Mucosa of stomach (tissue), 1 donor: ENCODE data around the gene BAZ2B.
"Not testable (repeated sequence)": the region's sequence is repeated elsewhere in the genome, so short reads cannot be mapped to it uniquely, and the experiment has no call there.

Experiments
- H3K27me3 ChIP-seq: one replicate; pipeline ENCODE4 v1.7.0; 2013; ENCODE audit warnings: mild to moderate bottlenecking, low read length; ENCODE audit not compliant: control insufficient read depth, insufficient read depth
- H3K36me3 ChIP-seq: one replicate; pipeline ENCODE4 v1.7.0; 2013; ENCODE audit warnings: low read length; ENCODE audit not compliant: control insufficient read depth, insufficient read depth
- H3K4me1 ChIP-seq: one replicate; pipeline ENCODE4 v1.7.0; 2013; ENCODE audit warnings: mild to moderate bottlenecking, low read length; ENCODE audit not compliant: control insufficient read depth, insufficient read depth
- H3K4me3 ChIP-seq: one replicate; pipeline ENCODE4 v1.7.0; 2013; ENCODE audit warnings: low read length
- H3K9ac ChIP-seq: one replicate; pipeline ENCODE4 v1.7.0; 2013; ENCODE audit warnings: mild to moderate bottlenecking, low read length, moderate library complexity
- H3K9me3 ChIP-seq: one replicate; pipeline ENCODE4 v1.7.0; 2013; ENCODE audit warnings: mild to moderate bottlenecking, low read length, moderate library complexity; ENCODE audit not compliant: control insufficient read depth
- donor health status: Pancreatic carcinoma.

BAZ2B gene

GRCh38 chr2:159637988-159638501 lies 21.7 kb upstream of the BAZ2B start:
- no peaks in the 10 kb centered on the region for H3K9me3 ChIP-seq
- H3K4me1 ChIP-seq: no peaks in the 10 kb centered on the region
- H3K27me3 ChIP-seq: no peaks in the 10 kb centered on the region
- no peak overlapping the region for H3K4me3 ChIP-seq
- H3K9ac ChIP-seq: no peak overlapping the region
- H3K36me3 ChIP-seq: no peaks in the 10 kb centered on the region

- H3K4me1 ChIP-seq: no peaks in the 10 kb centered on the region
- no peaks in the 10 kb centered on the region for H3K36me3 ChIP-seq
- no peaks in the 10 kb centered on the region for H3K9me3 ChIP-seq
- no peaks in the 10 kb centered on the region for H3K27me3 ChIP-seq
- H3K4me3 ChIP-seq: no peak overlapping the region
- no peak overlapping the region for H3K9ac ChIP-seq
Observed at GRCh38 chr2:159637240-159637639, 20.9 kb upstream of the BAZ2B start.

- Histone ChIP-seq H3K4me1 (no peaks in the 10 kb centered on the region), H3K4me3 (no peak overlapping the region), H3K9ac (no peak overlapping the region), H3K9me3 (no peaks in the 10 kb centered on the region), H3K27me3 (no peaks in the 10 kb centered on the region), H3K36me3 (no peaks in the 10 kb centered on the region)
Observed at GRCh38 chr2:159635006-159635789, 18.9 kb upstream of the BAZ2B start.

GRCh38 chr2:159633219-159633618 lies 16.9 kb upstream of the BAZ2B start:
- no peaks in the 10 kb centered on the region for H3K9me3 ChIP-seq
- H3K36me3 ChIP-seq: no peaks in the 10 kb centered on the region
- H3K9ac ChIP-seq: no peak overlapping the region
- no peaks in the 10 kb centered on the region for H3K27me3 ChIP-seq
- H3K4me1 ChIP-seq: no peaks in the 10 kb centered on the region
- no peak overlapping the region for H3K4me3 ChIP-seq

GRCh38 chr2:159625628-159626027 lies 9.3 kb upstream of the BAZ2B start:
- H3K27me3 ChIP-seq, H3K9ac ChIP-seq, H3K4me1 ChIP-seq, H3K4me3 ChIP-seq, H3K36me3 ChIP-seq, H3K9me3 ChIP-seq: not testable (repeated sequence)

- H3K27me3 ChIP-seq: no peaks in the 10 kb centered on the region
Observed at GRCh38 chr2:159623436-159623835, 7.1 kb upstream of the BAZ2B start.

GRCh38 chr2:159622966-159623365 lies 6.6 kb upstream of the BAZ2B start:
- Histone ChIP-seq H3K4me1 (peaks cover 11% of the 10 kb centered on the region), H3K4me3 (no peak overlapping the region), H3K9me3 (no peaks in the 10 kb centered on the region), H3K9ac (no peak overlapping the region), H3K27me3 (no peaks in the 10 kb centered on the region), H3K36me3 (no peaks in the 10 kb centered on the region)

More at GRCh38 chr2:159623436-159623835, 7.1 kb upstream of the BAZ2B start:
- peaks cover 11% of the 10 kb centered on the region for H3K4me1 ChIP-seq
- no peak overlapping the region for H3K9ac ChIP-seq
- H3K9me3 ChIP-seq: no peaks in the 10 kb centered on the region
- no peak overlapping the region for H3K4me3 ChIP-seq
- no peaks in the 10 kb centered on the region for H3K36me3 ChIP-seq

- Histone ChIP-seq H3K4me3 (no peak overlapping the region), H3K27me3 (no peaks in the 10 kb centered on the region), H3K36me3 (no peaks in the 10 kb centered on the region), H3K4me1 (peaks cover 11% of the 10 kb centered on the region), H3K9ac (no peak overlapping the region), H3K9me3 (no peaks in the 10 kb centered on the region)
Observed at GRCh38 chr2:159620796-159621195, 4.4 kb upstream of the BAZ2B start.

- H3K4me1 ChIP-seq: peaks cover 11% of the 10 kb centered on the region
- no peaks in the 10 kb centered on the region for H3K9me3 ChIP-seq
- no peaks in the 10 kb centered on the region for H3K36me3 ChIP-seq
- no peak overlapping the region for H3K4me3 ChIP-seq
- H3K9ac ChIP-seq: no peak overlapping the region
- H3K27me3 ChIP-seq: no peaks in the 10 kb centered on the region
Observed at GRCh38 chr2:159617646-159618045, 1.3 kb upstream of the BAZ2B start.

- H3K9ac ChIP-seq: peak overlapping the region; percentile 100
- H3K36me3 ChIP-seq: no peaks in the 10 kb centered on the region
- no peaks in the 10 kb centered on the region for H3K27me3 ChIP-seq
- peaks cover 11% of the 10 kb centered on the region for H3K4me1 ChIP-seq
- no peak overlapping the region for H3K4me3 ChIP-seq
- H3K9me3 ChIP-seq: no peaks in the 10 kb centered on the region
Observed at GRCh38 chr2:159617100-159617499, 752 bp upstream of the BAZ2B start.

GRCh38 chr2:159615367-159616285 lies 722 bp downstream of the BAZ2B start:
- H3K4me3 ChIP-seq: peak overlapping the region; percentile 93
- H3K27me3 ChIP-seq: no peaks in the 10 kb centered on the region
- H3K4me1 ChIP-seq: peaks cover 12% of the 10 kb centered on the region
- H3K36me3 ChIP-seq: no peaks in the 10 kb centered on the region
- H3K9ac ChIP-seq: peak overlapping the region; percentile 100
- H3K9me3 ChIP-seq: no peaks in the 10 kb centered on the region
